Activated CD4-positive, alpha-beta T cell treated with anti-CD3 and anti-CD28 coated beads, Interleukin-2, amount 10 ng/mL, durations not matched to agents 7 days and 5 days (primary cell): ENCODE data around the gene MAGI2. TPM values are rescaled to one million over a fixed set of nuclear protein-coding genes. Genes with fewer than 3 reads are reported as not detected.

Experiments
- CTCF ChIA-PET: fragments of 350-600 bp; sonication (Branson Sonifier 250); formaldehyde crosslinking; loops from one replicate; lab custom pipeline; 2021; ENCODE audit warnings: antibody characterized with exemption; lab: Charles Lee
- POLR2A ChIA-PET: fragments of 350-600 bp; sonication (Branson Sonifier 250); formaldehyde crosslinking; loops from one replicate; lab custom pipeline; 2021; ENCODE audit warnings: antibody characterized with exemption; lab: Charles Lee
- DNase-seq: peaks from one replicate; pipeline ENCODE4 v3.0.0-alpha.2; 2020
- H3K27ac Mint-ChIP-seq: one replicate; pipeline ENCODE4 v1.8.0; 2021; ENCODE audit warnings: mild to moderate bottlenecking, moderate library complexity, mixed read lengths
- H3K27me3 Mint-ChIP-seq: one replicate; pipeline ENCODE4 v1.8.0; 2021; ENCODE audit warnings: mixed read lengths
- H3K36me3 Mint-ChIP-seq: one replicate; pipeline ENCODE4 v1.8.0; 2021; ENCODE audit warnings: low read depth, mixed read lengths
- H3K4me1 Mint-ChIP-seq: one replicate; pipeline ENCODE4 v1.8.0; 2021; ENCODE audit warnings: mixed read lengths
- H3K4me3 Mint-ChIP-seq: one replicate; pipeline ENCODE4 v1.8.0; 2021; ENCODE audit warnings: mild to moderate bottlenecking, moderate library complexity, mixed read lengths
- H3K9me3 Mint-ChIP-seq: one replicate; pipeline ENCODE4 v1.8.0; 2021; ENCODE audit warnings: mixed read lengths
- total RNA-seq, 2 experiments: library from RNA; stranded (reverse); gene quantifications; one replicate each; pipeline ENCODE4 v1.2.3, GENCODE V29; 2021

The MAGI2 gene
- total RNA-seq, 2 experiments from 2014 or later: 0.05 to 0.10 TPM

- ChIA-PET CTCF (no interaction called here), POLR2A (no interaction called here)
- Mint-ChIP-seq H3K36me3 (no peaks in the 10 kb centered on the region), H3K9me3 (no peaks in the 10 kb centered on the region), H3K4me3 (no peak overlapping the region), H3K27me3 (no peaks in the 10 kb centered on the region), H3K27ac (no peak overlapping the region), H3K4me1 (no peaks in the 10 kb centered on the region)
- DNase-seq: no peak
Observed at GRCh38 chr7:78151229-78151628, 1302.2 kb downstream of the MAGI2 start.

GRCh38 chr7:78149787-78150186 is 1303.7 kb downstream of the MAGI2 start:
- H3K27me3 Mint-ChIP-seq: peaks cover 2% of the 10 kb centered on the region
- no peak overlapping the region for H3K27ac Mint-ChIP-seq

DNA sequence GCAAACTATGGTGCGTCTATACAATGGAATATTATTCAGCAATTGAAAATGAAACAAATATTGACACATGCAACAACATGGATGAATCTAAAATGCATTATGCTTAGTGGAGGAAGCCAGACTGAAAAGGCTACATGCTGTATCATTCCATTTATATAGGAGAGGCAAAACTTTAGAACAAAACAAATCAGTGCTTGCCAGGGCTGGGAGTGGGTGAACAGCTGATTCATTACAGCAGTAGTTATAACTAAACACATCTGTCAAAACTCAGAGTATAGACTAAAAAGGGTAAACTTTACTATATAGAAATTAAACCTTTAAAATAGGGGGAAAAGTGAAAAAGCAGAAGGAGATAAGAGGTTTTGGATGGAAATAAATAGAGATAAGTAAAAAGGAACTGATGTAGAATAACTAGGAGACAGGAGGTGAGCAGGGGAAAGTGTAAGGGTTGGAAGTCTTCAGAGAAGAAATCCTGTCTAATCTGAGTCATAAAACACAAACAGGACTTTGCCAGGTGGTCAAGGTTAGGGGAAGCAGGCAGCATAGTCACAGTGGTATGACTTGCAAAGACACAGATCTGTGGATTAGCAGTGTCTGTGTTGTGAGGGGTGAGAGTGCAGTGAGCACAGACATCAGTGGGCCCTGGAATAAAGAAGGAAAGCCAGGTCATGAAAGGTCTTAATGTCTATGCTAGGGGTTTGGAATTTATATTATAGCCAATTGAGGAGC is 1305.1 kb downstream of the MAGI2 start:
- ChIA-PET POLR2A (no interaction called here), CTCF (no interaction called here)
- no peaks in the 10 kb centered on the region for H3K4me1 Mint-ChIP-seq
- no peak for DNase-seq
- H3K27ac Mint-ChIP-seq: no peak overlapping the region
- no peaks in the 10 kb centered on the region for H3K9me3 Mint-ChIP-seq
- H3K27me3 Mint-ChIP-seq: peaks cover 3% of the 10 kb centered on the region
- H3K4me3 Mint-ChIP-seq: no peak overlapping the region
- H3K36me3 Mint-ChIP-seq: no peaks in the 10 kb centered on the region

More at GRCh38 chr7:78149787-78150186, 1303.7 kb downstream of the MAGI2 start:
- no peaks in the 10 kb centered on the region for H3K9me3 Mint-ChIP-seq
- DNase-seq: no peak
- POLR2A ChIA-PET: no interaction called here
- H3K4me3 Mint-ChIP-seq: no peak overlapping the region
- no peaks in the 10 kb centered on the region for H3K4me1 Mint-ChIP-seq
- no peaks in the 10 kb centered on the region for H3K36me3 Mint-ChIP-seq
- CTCF ChIA-PET: no interaction called here

- ChIA-PET POLR2A (no interaction called here), CTCF (no interaction called here)
- H3K27ac Mint-ChIP-seq: no peak overlapping the region
- no peak overlapping the region for H3K4me3 Mint-ChIP-seq
- H3K9me3 Mint-ChIP-seq: no peaks in the 10 kb centered on the region
- no peaks in the 10 kb centered on the region for H3K36me3 Mint-ChIP-seq
- no peak for DNase-seq
- H3K4me1 Mint-ChIP-seq: no peaks in the 10 kb centered on the region
- H3K27me3 Mint-ChIP-seq: peaks cover 7% of the 10 kb centered on the region
Observed at GRCh38 chr7:78146546-78146945, 1306.9 kb downstream of the MAGI2 start.

DNA sequence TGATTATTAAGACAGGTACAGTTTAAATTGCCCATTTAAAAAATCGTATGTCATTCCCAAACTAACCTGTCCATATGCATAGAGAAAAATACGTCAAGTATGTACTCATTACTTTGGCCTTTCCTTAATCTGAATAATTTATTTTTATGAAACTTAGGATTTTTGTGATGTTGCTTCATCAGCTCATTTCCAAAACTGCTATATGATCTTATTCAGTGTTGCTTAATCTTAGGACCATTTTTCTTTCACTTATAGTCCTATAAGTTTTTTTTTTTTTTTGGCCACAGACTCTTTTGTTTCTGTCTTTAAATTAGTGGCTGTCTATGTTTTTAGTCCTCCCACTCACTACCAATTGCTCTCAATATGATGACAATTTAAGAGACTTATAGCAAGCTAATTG is 1309.8 kb downstream of the MAGI2 start:
- H3K27ac Mint-ChIP-seq: no peak overlapping the region
- ChIA-PET CTCF (interaction anchor here (0.6 kb wide), 1 partner anchor 67 kb away, joined by 3 read pairs; no protein-coding TSS in a partner anchor), POLR2A (no interaction called here)
- H3K36me3 Mint-ChIP-seq: no peaks in the 10 kb centered on the region
- H3K9me3 Mint-ChIP-seq: no peaks in the 10 kb centered on the region
- DNase-seq: no peak
- H3K27me3 Mint-ChIP-seq: peaks cover 7% of the 10 kb centered on the region
- H3K4me3 Mint-ChIP-seq: no peak overlapping the region
- no peaks in the 10 kb centered on the region for H3K4me1 Mint-ChIP-seq

- ChIA-PET CTCF (interaction anchor here (0.6 kb wide), 1 partner anchor 193 kb away, joined by 3 read pairs; no protein-coding TSS in a partner anchor), POLR2A (no interaction called here)
- no peaks in the 10 kb centered on the region for H3K36me3 Mint-ChIP-seq
- no peaks in the 10 kb centered on the region for H3K9me3 Mint-ChIP-seq
- no peaks in the 10 kb centered on the region for H3K4me1 Mint-ChIP-seq
- peaks cover 10% of the 10 kb centered on the region for H3K27me3 Mint-ChIP-seq
- H3K4me3 Mint-ChIP-seq: no peak overlapping the region
- no peak for DNase-seq
- H3K27ac Mint-ChIP-seq: no peak overlapping the region
Observed at GRCh38 chr7:78141522-78142281, 1311.8 kb downstream of the MAGI2 start.

DNA sequence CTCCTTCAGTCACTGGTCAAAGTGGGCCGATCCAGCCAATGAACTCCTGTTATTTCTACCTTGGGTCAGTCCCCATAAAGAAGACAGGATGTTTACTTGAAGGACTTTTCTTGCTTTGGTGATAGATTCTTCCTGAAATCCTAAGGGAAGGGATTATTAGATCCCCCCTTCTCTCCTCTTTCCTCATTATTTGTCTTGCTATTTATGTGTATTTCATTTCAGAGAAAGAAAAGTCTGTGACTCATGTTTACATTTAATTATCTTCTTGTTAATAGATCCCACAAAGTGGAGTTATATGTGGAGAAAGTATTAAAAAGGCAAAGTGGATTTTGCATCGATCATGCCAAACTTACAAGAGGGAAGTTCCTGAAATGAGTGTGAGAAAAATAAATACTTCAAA is 1313.4 kb downstream of the MAGI2 start:
- DNase-seq: no peak
- Mint-ChIP-seq H3K4me1 (no peaks in the 10 kb centered on the region), H3K9me3 (no peaks in the 10 kb centered on the region), H3K27ac (no peak overlapping the region), H3K27me3 (peaks cover 8% of the 10 kb centered on the region), H3K4me3 (no peak overlapping the region), H3K36me3 (no peaks in the 10 kb centered on the region)
- ChIA-PET POLR2A (no interaction called here), CTCF (no interaction called here)

GRCh38 chr7:78139335-78139734 is 1314.1 kb downstream of the MAGI2 start:
- Mint-ChIP-seq H3K27ac (no peak overlapping the region), H3K9me3 (no peaks in the 10 kb centered on the region), H3K4me3 (no peak overlapping the region), H3K27me3 (peaks cover 6% of the 10 kb centered on the region), H3K36me3 (no peaks in the 10 kb centered on the region), H3K4me1 (no peaks in the 10 kb centered on the region)
- DNase-seq: no peak
- ChIA-PET CTCF (no interaction called here), POLR2A (no interaction called here)

DNA sequence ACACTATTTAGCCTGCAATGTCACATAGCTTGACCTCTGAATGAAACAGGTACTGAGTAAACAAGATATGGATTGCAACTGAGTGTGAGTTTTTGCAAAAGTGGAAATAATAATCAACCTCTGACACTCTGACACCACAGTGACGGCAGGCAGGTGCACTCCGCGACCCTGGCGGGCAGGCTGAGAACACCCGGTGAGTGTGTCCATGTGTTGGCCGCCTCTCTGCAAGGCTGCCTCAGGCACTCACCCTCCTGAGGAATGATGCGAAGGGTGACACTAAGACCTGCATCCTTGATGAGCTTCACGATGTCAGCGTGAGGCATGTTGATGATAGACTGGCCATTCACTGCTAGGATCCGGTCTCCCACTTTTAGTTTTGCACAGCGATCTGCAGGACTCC is 1318.7 kb downstream of the MAGI2 start:
- ChIA-PET POLR2A (no interaction called here), CTCF (no interaction called here)
- H3K36me3 Mint-ChIP-seq: no peaks in the 10 kb centered on the region
- no peaks in the 10 kb centered on the region for H3K9me3 Mint-ChIP-seq
- no peak for DNase-seq
- H3K4me1 Mint-ChIP-seq: no peaks in the 10 kb centered on the region
- no peak overlapping the region for H3K4me3 Mint-ChIP-seq
- H3K27ac Mint-ChIP-seq: no peak overlapping the region
- peaks cover 5% of the 10 kb centered on the region for H3K27me3 Mint-ChIP-seq

DNA sequence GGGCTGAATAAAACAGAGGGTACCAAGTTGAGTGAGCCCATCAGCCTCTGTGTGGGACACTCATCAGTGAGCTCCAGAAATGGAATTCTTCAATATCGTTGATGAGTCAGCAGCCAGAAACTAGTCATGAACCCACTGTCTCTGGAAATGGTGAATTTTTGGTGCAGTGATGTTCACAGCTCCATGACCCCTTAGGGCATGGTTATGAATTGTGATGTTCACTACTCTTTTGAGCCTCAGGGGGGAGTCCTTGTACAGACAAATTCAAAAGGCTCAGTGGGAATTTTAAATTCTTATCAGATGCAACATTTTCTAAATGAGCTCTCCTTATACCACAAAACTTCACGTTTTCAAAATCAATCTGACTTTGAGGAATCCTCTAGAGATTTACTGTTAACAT is 1319.2 kb downstream of the MAGI2 start:
- POLR2A ChIA-PET: no interaction called here
- H3K4me1 Mint-ChIP-seq: no peaks in the 10 kb centered on the region
- DNase-seq: no peak
- no peak overlapping the region for H3K27ac Mint-ChIP-seq
- no peak overlapping the region for H3K4me3 Mint-ChIP-seq
- CTCF ChIA-PET: no interaction called here
- H3K36me3 Mint-ChIP-seq: no peaks in the 10 kb centered on the region
- no peaks in the 10 kb centered on the region for H3K9me3 Mint-ChIP-seq
- peaks cover 5% of the 10 kb centered on the region for H3K27me3 Mint-ChIP-seq

DNA sequence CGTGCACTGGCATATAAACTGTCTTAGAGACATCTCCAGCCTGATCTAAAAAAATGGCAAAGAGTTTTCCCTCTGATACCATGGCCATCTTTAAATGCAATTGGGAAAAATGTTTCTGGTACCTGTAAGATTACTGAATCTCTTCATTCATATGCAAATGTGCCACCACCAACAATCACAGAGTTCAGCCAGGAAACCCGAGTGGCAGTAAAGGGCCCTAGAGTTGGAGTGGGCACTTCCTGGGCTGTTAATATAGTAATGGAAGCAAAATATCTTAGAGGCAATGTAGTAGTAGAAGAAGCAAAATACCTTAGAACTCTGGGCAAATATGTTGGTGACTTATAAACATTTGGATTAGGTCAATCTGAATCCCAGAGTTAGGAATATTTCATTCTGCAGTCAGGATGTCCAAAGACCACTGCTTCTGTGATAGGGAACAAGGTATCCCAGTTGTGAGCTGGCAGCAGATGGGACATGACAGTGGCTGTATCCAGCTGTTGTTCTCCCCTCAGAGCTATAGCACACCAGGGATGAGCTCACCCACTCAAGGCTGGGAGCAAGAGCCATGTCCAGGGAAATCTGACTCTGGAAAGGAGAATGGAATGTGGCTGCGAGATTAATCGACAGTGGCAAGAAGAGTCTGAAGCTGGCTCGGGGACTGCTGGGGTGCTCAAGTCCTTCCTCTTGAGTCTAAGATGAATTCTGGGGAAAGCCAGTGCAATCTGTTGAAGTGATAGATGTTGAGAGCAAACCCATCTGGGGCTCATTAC is 1322.8 kb downstream of the MAGI2 start:
- ChIA-PET POLR2A (no interaction called here), CTCF (no interaction called here)
- H3K36me3 Mint-ChIP-seq: no peaks in the 10 kb centered on the region
- H3K4me1 Mint-ChIP-seq: no peaks in the 10 kb centered on the region
- H3K27me3 Mint-ChIP-seq: peaks cover 2% of the 10 kb centered on the region
- no peak overlapping the region for H3K27ac Mint-ChIP-seq
- DNase-seq: no peak
- no peak overlapping the region for H3K4me3 Mint-ChIP-seq
- no peaks in the 10 kb centered on the region for H3K9me3 Mint-ChIP-seq

GRCh38 chr7:78129865-78130264 is 1323.6 kb downstream of the MAGI2 start:
- POLR2A ChIA-PET: no interaction called here
- Mint-ChIP-seq H3K9me3 (no peaks in the 10 kb centered on the region), H3K27me3 (peaks cover 2% of the 10 kb centered on the region), H3K4me3 (no peak overlapping the region), H3K4me1 (no peaks in the 10 kb centered on the region), H3K27ac (no peak overlapping the region), H3K36me3 (no peaks in the 10 kb centered on the region)
- no peak for DNase-seq
- CTCF ChIA-PET: no interaction called here

GRCh38 chr7:78127009-78127408 is 1326.5 kb downstream of the MAGI2 start:
- Mint-ChIP-seq H3K4me1 (no peaks in the 10 kb centered on the region), H3K27me3 (peaks cover 2% of the 10 kb centered on the region), H3K9me3 (no peaks in the 10 kb centered on the region), H3K4me3 (no peak overlapping the region), H3K36me3 (no peaks in the 10 kb centered on the region), H3K27ac (no peak overlapping the region)
- no peak for DNase-seq
- POLR2A ChIA-PET: no interaction called here
- CTCF ChIA-PET: no interaction called here
